Activated naive CD8-positive, alpha-beta T cell (primary cell): Measurements from ENCODE around the gene THUMPD1.
"Not testable (repeated sequence)": the region's sequence is repeated elsewhere in the genome, so short reads cannot be mapped to it uniquely, and the experiment has no call there.

ENCODE experiments used
- H3K27ac Mint-ChIP-seq: one replicate; pipeline ENCODE4 v1.8.0; 2021; ENCODE audit warnings: mixed read lengths
- H3K27me3 Mint-ChIP-seq: one replicate; pipeline ENCODE4 v1.8.0; 2021; ENCODE audit warnings: mixed read lengths
- H3K36me3 Mint-ChIP-seq: one replicate; pipeline ENCODE4 v1.8.0; 2021; ENCODE audit warnings: mixed read lengths
- H3K4me1 Mint-ChIP-seq: one replicate; pipeline ENCODE4 v1.8.0; 2021; ENCODE audit warnings: low read depth, mixed read lengths
- H3K4me3 Mint-ChIP-seq: one replicate; pipeline ENCODE4 v1.8.0; 2021; ENCODE audit warnings: mild to moderate bottlenecking, mixed read lengths
- H3K9me3 Mint-ChIP-seq: one replicate; pipeline ENCODE4 v1.8.0; 2021; ENCODE audit warnings: low read depth, mixed read lengths

The THUMPD1 gene, protein sequence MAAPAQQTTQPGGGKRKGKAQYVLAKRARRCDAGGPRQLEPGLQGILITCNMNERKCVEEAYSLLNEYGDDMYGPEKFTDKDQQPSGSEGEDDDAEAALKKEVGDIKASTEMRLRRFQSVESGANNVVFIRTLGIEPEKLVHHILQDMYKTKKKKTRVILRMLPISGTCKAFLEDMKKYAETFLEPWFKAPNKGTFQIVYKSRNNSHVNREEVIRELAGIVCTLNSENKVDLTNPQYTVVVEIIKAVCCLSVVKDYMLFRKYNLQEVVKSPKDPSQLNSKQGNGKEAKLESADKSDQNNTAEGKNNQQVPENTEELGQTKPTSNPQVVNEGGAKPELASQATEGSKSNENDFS

DNA sequence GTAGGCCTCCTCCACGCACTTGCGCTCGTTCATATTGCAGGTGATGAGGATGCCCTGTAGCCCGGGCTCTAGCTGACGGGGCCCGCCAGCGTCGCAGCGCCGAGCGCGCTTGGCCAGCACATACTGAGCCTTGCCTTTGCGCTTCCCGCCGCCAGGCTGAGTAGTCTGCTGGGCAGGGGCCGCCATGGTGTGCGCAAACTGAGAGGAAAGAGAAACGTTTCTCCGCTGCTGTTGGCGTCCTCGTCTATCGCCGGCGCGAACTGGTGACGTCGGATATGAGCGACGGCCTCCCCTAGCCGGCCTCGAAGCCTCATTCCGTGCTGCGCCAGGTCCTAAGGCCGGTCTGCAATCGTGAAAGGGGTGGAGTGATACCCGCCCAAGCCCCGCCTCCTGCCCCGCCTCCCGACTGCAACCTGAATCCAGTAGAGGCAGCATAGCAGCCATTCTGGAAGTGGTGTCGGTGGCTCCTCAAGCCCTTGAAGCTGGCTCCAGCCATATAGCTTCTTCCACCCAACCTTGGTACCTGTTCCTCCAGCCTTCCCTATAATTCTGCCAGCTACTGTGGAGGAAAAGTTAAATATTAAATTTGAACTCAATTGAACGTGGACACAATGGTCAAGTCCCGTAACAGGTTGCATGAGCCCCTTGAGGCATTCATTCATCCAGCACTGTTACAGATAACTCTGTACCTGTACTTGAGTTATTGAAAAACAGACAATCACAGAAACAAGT lies at the start of gene THUMPD1:
Gene THUMPD1 (minus strand): TSS at position 265 of the 732 bp plus-strand sequence. CDS start 79 bp downstream, at position 186.
- Mint-ChIP-seq H3K9me3 (peaks cover 1% of the 10 kb centered on the region), H3K4me1 (peaks cover 23% of the 10 kb centered on the region), H3K36me3 (peaks cover 4% of the 10 kb centered on the region), H3K27ac (peak within 1 kb of the TSS; percentile 97), H3K27me3 (no peaks in the 10 kb centered on the region), H3K4me3 (peak within 1 kb of the TSS; percentile 96)

GRCh38 chr16:20789130-20789529 lies 47.5 kb upstream of the THUMPD1 start:
- Mint-ChIP-seq H3K4me1 (no peaks in the 10 kb centered on the region), H3K27me3 (no peaks in the 10 kb centered on the region), H3K4me3 (no peak overlapping the region), H3K36me3 (peaks cover 3% of the 10 kb centered on the region), H3K9me3 (no peaks in the 10 kb centered on the region), H3K27ac (no peak overlapping the region)

DNA sequence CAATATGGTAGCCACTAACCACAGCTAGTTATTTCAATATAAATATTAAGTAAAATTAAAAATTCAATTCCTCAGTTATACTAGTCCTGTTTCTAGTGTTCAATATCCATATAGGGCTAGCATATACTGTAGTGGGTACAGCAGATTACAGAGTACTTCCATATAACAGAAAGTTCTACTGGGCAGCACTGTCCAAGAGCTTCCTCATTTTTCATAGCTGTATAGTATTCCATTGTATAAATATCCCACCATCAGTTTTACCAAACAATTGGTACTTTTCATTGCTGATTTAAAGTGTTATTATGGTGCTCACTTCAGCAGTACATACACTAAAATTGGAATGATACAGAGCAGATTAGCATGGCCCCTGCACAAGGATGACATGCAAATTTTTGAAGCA lies 42.6 kb upstream of the THUMPD1 start:
- Mint-ChIP-seq H3K4me3 (no peak overlapping the region), H3K36me3 (peaks cover 2% of the 10 kb centered on the region), H3K4me1 (no peaks in the 10 kb centered on the region), H3K27ac (no peak overlapping the region), H3K9me3 (no peaks in the 10 kb centered on the region), H3K27me3 (no peaks in the 10 kb centered on the region)

DNA sequence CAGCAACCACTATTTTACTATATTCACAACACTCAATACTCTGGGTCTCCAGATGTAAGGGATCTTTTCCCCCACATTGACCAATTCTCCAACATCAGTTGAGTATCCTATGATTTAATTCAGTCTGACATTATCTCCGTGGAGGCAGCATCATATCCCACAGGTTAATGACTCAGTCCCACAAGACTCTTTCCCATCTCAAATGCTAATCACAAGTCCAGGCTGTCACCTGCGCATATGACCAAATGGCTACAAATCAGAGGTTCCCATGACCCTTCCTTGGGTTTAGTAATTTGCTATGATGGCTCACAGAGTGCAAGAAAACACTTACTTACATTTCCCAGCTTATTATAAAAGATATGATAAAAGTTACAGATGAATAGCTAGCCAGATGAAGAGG lies 40.9 kb upstream of the THUMPD1 start:
- Mint-ChIP-seq H3K9me3 (no peaks in the 10 kb centered on the region), H3K27me3 (no peaks in the 10 kb centered on the region), H3K27ac (no peak overlapping the region), H3K4me3 (no peak overlapping the region), H3K36me3 (peaks cover 4% of the 10 kb centered on the region), H3K4me1 (no peaks in the 10 kb centered on the region)

- H3K27me3 Mint-ChIP-seq: no peaks in the 10 kb centered on the region
- H3K4me1 Mint-ChIP-seq: no peaks in the 10 kb centered on the region
- no peaks in the 10 kb centered on the region for H3K9me3 Mint-ChIP-seq
- peaks cover 8% of the 10 kb centered on the region for H3K36me3 Mint-ChIP-seq
- no peak overlapping the region for H3K27ac Mint-ChIP-seq
- no peak overlapping the region for H3K4me3 Mint-ChIP-seq
Measured at GRCh38 chr16:20781697-20782096, 40.1 kb upstream of the THUMPD1 start.

DNA sequence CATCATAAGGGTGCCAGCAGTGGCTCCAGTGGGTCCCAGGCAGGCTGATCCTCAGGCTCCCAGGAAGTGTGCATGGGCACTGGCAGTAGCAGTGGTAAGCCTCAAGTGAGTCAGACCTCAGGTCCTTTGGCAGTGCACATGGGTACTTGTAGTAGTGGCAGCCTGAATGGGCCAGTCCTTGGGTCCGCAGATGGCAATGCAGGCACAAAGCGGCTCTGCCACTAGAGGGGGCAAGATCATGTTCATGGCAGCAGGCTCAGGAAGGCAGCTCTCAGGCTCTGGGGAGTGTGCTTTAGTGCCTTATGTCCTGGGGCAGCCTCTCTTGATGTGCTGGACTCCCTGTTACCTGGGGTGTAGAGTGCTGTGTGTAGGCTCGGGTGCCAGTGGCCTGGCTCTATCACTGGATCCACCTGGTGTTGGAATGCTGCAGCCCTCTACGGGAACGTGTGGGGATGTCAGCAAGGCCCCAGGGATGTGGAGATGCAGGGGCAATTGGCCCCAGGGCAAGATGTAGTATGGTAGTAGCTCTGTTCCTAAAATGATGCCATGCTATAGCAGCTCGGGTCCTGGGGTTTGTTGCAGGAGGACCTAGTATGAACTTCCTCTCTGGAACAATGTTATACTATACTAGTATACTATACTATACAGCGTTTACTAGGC lies 33.2 kb upstream of the THUMPD1 start:
- Mint-ChIP-seq H3K27me3 (no peaks in the 10 kb centered on the region), H3K9me3 (no peaks in the 10 kb centered on the region), H3K4me3 (no peak overlapping the region), H3K27ac (no peak overlapping the region), H3K36me3 (peaks cover 16% of the 10 kb centered on the region), H3K4me1 (no peaks in the 10 kb centered on the region)

DNA sequence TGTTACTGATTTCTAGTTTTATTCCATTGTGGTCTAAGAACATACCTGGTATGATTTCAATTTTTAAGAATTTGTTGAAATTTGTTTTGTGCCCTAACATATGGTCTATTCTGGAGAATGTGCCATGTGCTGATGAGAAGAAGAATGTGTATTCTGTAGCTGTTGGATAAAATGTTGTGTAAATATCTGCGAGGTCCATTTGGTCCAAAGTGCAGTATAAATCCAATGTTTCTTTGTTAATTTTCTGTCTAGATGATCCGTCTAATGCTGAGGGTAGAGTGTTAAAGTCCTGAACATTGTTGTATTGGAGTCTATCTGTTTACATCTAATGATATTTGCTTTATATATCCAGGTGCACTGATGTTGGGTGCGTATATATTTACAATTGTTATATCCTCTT lies 32.1 kb upstream of the THUMPD1 start:
- H3K9me3 Mint-ChIP-seq: no peaks in the 10 kb centered on the region
- no peaks in the 10 kb centered on the region for H3K27me3 Mint-ChIP-seq
- H3K4me3 Mint-ChIP-seq: no peak overlapping the region
- no peaks in the 10 kb centered on the region for H3K4me1 Mint-ChIP-seq
- no peak overlapping the region for H3K27ac Mint-ChIP-seq
- H3K36me3 Mint-ChIP-seq: peaks cover 13% of the 10 kb centered on the region

DNA sequence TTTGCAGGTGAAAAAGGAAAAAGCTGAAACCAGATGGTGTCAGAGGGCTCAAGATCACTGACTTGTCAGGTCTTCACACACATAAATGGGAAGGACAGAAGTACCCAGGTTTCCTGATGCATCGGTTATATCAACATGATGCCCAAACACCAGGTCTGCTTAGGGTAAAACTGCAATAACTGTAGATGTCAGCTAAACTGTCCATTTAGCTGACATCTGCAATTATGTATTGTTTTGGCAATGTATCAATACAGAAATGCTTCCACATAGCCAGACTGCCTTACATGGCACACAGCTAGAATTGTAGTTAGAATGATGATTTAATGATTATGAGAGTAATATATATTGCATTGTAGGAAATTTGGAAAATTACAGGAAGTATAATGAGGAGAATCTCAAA lies 27.2 kb upstream of the THUMPD1 start:
- Mint-ChIP-seq H3K36me3 (peaks cover 8% of the 10 kb centered on the region), H3K27me3 (no peaks in the 10 kb centered on the region), H3K27ac (no peak overlapping the region), H3K4me3 (no peak overlapping the region), H3K4me1 (peaks cover 15% of the 10 kb centered on the region), H3K9me3 (no peaks in the 10 kb centered on the region)

- Mint-ChIP-seq H3K36me3 (peaks cover 8% of the 10 kb centered on the region), H3K4me3 (no peak overlapping the region), H3K9me3 (no peaks in the 10 kb centered on the region)
Measured at GRCh38 chr16:20768121-20768520, 26.5 kb upstream of the THUMPD1 start.

GRCh38 chr16:20767577-20767976 lies 26.0 kb upstream of the THUMPD1 start:
- Mint-ChIP-seq H3K4me3 (no peak overlapping the region), H3K4me1 (peaks cover 28% of the 10 kb centered on the region), H3K27me3 (no peaks in the 10 kb centered on the region), H3K36me3 (peaks cover 8% of the 10 kb centered on the region), H3K27ac (no peak overlapping the region), H3K9me3 (no peaks in the 10 kb centered on the region)

More at GRCh38 chr16:20768121-20768520, 26.5 kb upstream of the THUMPD1 start:
- no peaks in the 10 kb centered on the region for H3K27me3 Mint-ChIP-seq
- peaks cover 22% of the 10 kb centered on the region for H3K4me1 Mint-ChIP-seq
- no peak overlapping the region for H3K27ac Mint-ChIP-seq

DNA sequence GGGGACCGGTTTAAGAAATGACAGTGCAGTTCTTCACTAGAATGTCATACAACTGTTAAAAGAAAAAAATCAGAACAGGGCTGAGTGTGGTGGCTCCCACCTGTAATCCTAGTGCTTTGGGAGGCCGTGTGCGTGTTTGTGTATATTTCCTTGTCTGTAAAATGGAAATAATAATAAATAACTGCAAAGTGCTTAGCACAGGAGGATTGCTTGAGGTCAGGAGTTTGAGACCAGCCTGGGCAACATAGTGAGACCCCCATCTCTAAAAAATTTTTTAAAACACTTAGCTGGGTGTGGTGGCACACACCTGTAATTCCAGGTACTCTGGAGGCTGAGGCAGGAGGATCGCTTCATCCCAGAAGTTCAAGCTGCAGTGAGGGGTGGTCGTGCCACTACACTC lies 24.7 kb upstream of the THUMPD1 start:
- H3K27me3 Mint-ChIP-seq: no peaks in the 10 kb centered on the region
- H3K9me3 Mint-ChIP-seq: no peaks in the 10 kb centered on the region
- peaks cover 5% of the 10 kb centered on the region for H3K36me3 Mint-ChIP-seq
- no peak overlapping the region for H3K27ac Mint-ChIP-seq
- peaks cover 33% of the 10 kb centered on the region for H3K4me1 Mint-ChIP-seq
- no peak overlapping the region for H3K4me3 Mint-ChIP-seq

- no peaks in the 10 kb centered on the region for H3K27me3 Mint-ChIP-seq
- no peaks in the 10 kb centered on the region for H3K9me3 Mint-ChIP-seq
- H3K4me3 Mint-ChIP-seq: no peak overlapping the region
- H3K36me3 Mint-ChIP-seq: peaks cover 8% of the 10 kb centered on the region
- no peak overlapping the region for H3K27ac Mint-ChIP-seq
- peaks cover 33% of the 10 kb centered on the region for H3K4me1 Mint-ChIP-seq
Measured at GRCh38 chr16:20765732-20766131, 24.1 kb upstream of the THUMPD1 start.

DNA sequence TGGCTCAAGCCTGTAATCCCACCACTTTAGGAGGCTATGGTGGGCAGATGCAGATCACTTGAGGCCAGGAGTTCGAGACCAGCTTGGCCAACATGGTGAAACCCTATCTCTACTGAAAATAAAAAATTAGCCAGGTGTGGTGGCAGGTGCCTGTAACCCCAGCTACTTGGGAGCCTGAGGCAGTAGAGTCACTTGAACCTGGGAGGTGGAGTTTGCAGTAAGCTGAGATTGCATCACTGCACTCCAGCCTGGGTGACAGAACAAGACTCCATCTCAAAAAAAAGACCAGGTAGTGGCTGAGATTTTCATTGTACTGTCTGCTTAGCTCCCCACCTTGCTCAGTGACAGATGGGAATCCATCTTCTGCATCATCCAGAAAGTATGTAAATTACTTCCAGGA lies 22.8 kb upstream of the THUMPD1 start:
- H3K36me3 Mint-ChIP-seq: peaks cover 11% of the 10 kb centered on the region
- not testable (repeated sequence) for H3K4me3 Mint-ChIP-seq, H3K9me3 Mint-ChIP-seq, H3K27me3 Mint-ChIP-seq
- peak overlapping the region; percentile 94 for H3K27ac Mint-ChIP-seq
- H3K4me1 Mint-ChIP-seq: peaks cover 33% of the 10 kb centered on the region

- Mint-ChIP-seq H3K4me1 (peaks cover 33% of the 10 kb centered on the region), H3K36me3 (peaks cover 11% of the 10 kb centered on the region), H3K27me3 (no peaks in the 10 kb centered on the region), H3K4me3 (peak within 1 kb of the TSS; percentile 96), H3K9me3 (no peaks in the 10 kb centered on the region), H3K27ac (peak within 1 kb of the TSS; percentile 94)
Measured at GRCh38 chr16:20763461-20764232, 22.0 kb upstream of the THUMPD1 start, which contains the start of gene ACSM3. ACSM3 (plus strand) TSS chr16:20764014; CDS start chr16:20770035, 6,021 bp downstream.
